Renal cortex interstitium (tissue), 11 donors: ENCODE results near the gene BRAP. TPM values are rescaled to one million over a fixed set of nuclear protein-coding genes. Genes with fewer than 3 reads are reported as not detected.
"Not testable (repeated sequence)": the region's sequence is repeated elsewhere in the genome, so short reads cannot be mapped to it uniquely, and the experiment has no call there.

Source experiments
- DNase-seq, 11 donors: peaks; one replicate each; pipeline ENCODE4 v3.0.0-alpha.2; 2013; ENCODE audit warnings: low read depth in 9 of 11, low spot score in 4 of 11; ENCODE audit errors: extremely low read depth in 1 of 11
- polyA plus RNA-seq, 3 donors: library from polyadenylated mRNA; unstranded; fragments of 120-200 nt; gene quantifications; one replicate each; pipeline ENCODE4 v1.2.1, GENCODE V29; 2013; ENCODE audit not compliant: insufficient read length in 3 of 3

Gene BRAP
- polyA plus RNA-seq, 3 donors = 19.0 to 20.5 (median 20.4) TPM

DNA sequence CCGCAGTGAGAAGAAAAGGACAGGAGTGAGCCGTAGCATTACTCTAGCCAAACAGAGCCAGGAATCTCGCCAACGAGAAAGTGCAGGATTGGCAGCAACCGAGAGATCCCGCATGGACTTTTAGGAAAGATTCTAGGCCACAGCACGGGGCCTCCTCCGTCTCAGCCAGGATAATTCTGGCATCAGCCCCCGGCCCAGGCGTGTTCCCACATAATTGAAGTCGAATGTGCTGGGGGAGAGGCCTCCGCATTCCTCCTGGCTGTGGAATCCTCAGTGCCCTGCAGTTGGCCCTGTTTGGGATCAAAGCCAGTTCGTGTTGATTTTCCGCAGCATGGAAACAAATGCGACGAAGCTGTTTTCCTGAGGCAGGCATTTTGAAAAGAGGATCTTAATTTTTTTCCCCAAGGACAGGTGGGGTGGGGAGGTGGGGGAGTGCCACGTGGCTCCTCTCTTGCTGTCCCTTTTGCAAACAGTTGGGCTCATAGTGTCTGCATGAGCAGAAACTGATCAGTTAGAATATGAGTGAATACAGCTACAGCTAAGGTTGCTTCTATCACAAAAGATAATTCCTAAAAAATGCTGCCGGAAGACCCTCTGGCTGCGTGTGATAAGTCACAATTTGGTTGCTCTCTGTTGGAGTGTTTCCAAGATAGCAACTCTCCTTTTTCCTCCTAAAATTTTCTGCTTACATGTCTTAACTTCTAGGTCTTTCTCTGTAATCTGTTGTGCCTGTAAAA is 49.4 kb downstream of the BRAP start:
- DNase-seq = peak in 7 of 11 donors; percentile 48 to 73 (median 58)

DNA sequence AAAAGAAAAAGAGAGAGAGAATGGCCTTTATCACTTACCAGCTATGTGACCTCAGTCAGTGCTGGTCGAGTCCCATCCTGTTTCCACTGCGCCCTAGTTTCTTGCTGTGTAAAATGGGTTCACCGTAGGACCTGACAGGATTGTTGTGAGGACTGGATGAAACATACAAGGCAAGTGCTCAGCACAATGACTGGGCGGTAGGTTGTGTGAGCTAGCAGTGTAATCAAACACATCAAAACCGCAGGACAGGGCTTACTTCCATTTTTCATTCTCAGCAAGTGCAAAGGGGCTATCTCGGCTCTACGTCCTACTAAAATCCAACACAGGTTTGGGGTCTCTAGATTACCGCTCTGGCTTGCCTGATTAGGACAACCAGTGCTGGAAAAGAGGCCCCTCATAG is 50.2 kb downstream of the BRAP start:
- DNase-seq = no peak

DNA sequence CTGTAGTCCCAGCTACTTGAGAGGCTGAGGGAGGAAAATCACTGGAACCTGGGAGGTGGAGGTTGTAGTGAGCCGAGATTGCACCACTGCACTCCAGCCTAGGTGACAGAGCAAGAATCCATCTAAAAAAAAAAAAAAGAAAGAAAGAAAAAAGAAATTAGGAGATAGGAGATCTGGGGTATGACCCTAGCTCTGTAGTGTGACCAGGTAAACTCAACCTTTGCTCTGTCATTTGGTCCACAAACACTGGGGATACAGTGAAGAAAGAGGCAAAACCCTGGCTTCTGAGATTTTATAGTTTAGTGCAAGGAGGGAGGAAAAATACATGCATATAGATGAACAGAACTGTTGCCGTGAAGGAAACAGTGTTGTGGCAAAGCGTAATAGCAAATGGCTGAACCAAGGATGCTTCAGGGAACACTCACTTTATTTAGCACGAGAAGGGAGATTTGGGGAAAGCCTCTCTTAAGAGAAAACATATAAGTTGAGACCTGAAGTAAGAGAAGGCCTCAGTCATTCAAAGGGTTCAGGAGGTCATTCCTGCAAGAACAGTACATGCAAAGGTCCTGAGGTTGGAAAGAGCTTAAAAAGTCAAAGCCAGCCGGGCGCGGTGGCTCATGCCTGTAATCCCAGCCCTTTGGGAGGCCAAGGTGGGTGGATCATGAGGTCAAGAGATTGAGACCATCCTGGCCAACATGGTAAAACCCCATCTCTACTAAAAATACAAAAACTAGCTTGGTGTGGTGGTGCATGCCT is 57.1 kb downstream of the BRAP start:
- DNase-seq = no peak

DNA sequence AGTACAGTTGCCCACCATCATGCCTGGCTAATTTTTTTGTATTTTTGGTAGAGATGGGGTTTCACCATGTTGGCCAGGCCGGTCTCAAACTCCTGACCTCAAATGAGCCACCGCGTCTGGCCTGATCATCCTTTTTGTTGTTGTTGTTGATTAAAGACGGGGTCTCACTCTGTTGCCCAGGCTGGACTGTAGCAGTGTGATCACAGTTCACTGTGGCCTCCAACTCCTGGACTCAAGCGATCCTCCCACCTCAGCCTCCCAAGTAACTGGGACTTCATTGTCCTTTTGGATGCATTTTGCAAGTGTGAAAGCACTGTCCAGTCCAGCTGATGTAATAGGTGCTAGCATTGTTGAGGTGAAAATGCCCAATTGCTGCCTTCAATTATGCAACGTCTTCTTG is 59.5 kb downstream of the BRAP start:
- DNase-seq = no peak

DNA sequence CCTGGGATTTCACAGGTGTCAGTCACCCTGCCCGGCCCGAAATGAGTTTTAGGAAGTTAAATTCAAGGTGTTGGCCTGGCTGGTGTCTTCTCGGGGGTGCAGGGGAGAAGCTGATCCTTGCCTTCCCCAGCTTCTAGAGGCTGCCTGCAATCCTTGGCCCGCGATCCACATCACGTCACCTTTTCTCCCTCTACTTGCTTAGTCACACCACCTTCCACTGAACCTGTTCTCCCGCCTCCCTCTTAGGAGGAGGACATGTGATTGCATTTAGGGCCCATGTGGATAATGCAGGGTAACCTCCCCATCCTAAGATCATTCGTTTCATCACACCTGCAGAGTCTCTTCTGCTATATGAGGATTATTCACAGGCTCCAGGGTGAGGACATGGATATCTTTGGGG is 61.2 kb downstream of the BRAP start:
- no peak for DNase-seq

DNA sequence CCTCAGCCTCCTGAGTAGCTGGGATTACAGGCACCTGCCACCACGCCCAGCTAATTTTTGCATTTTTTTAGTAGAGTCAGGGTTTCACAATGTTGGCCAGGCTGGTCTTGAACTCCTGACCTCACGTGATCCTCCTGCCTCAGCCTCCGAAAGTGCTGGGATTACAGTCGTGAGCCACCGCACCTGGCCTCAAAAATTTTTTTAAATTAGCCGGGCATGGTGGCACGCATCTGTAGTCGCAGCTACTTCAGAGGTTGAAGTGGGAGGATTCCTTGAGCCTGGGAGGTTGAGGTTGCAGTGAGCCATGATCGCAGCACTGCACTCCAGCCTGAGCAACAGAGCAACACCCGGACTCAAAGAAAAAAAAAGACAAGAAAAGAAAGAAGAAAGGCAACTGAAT is 67.9 kb downstream of the BRAP start:
- DNase-seq = not testable (repeated sequence)

DNA sequence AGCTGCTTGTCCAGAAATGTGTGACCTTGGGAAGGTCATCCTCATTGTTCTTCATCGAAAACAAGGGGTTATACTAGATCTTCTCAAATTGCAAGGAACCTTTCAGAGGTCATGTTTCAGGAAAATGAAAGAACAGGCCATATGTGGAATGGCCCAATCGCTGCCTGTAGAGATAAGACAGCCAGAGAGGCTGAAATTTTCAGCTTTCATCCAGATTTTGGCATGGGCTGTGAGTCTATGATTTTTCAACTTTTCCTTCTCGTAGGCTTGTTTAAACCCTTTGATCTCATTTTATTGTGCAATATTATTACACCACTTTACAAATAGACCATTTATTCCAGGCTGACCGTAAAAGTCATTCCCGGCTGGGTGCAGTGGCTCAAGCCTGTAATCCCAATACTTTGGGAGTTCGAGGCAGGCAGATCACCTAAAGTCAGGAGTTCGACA is 69.6 kb downstream of the BRAP start:
- DNase-seq = no peak

DNA sequence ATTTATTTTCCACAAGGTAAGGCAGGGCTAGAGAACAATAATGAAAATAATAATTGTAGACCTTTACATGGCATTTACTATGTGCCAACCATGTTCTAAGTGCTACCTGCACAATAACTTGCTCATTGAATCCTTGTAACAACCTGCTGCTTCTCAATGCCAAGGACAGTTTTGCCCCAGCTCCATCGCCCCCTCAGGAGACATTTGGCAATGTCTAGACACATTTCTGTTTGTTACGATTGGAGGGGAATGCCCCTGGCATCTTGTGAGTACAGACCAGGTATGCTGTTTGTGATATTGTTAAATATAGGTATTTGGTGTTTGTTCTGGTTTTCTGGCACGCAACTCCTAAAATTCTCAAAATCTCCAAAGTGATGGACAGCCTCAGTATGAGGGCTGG is 78.5 kb downstream of the BRAP start:
- DNase-seq = no peak

DNA sequence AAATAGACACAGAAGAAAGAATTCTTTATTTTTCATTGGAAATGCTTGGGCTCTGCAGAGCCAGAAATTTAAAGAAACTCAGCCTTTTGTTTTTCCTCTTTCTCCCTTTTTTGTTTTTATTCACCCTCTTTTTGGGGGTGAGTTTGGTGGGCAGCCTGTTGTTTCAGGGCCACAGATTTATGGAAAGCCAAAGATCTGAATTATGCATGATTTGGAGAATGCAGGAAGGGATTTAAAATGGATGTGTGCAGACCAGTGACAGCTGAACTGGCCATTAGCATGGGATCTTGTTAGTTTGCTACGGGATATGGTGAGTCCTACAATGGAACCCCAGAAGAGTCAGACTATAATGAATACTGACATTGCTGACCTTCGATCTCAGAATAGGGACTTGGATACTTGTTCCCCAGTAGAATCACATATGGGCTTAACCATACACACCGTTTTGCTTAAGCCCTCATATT is 79.0 kb downstream of the BRAP start:
- no peak for DNase-seq

DNA sequence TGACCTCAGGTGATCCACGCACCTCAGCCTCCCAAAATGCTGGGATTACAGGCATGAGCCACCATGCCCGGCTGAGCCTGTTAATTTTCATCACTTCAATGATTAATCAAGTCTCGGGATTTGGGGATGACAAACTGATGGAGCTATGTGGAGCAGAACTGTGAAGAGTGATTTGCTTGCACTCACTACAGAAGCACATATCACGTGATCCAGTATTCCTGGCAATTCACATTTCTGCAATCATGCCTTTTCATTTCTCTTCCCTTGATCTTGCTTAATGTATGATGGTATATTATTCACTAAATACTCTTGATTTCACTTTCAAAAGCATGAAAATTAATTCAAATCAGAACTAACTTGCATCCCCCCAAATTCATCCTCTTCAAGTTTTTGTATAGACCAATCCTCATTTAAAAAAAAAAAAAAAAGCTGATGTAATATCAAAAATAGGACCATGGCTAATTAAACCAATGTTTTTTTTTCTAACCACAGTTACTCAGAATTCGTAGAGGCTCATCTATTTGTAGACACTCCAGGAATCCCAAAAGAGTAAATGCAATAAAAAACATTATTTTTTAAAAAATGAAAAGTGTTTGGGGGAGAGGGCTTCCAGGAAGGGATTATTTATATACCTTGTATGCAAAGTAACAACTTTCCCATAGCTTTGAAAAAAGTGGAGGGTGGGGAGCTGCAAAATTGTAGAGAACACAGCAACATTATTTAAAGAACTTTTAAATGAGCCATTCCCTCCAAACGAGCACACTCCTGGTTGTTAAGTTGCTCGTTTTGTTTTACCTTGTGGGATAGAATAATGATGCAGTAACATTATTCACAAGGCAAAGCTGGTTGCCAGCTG is 79.6 kb downstream of the BRAP start:
- no peak for DNase-seq

DNA sequence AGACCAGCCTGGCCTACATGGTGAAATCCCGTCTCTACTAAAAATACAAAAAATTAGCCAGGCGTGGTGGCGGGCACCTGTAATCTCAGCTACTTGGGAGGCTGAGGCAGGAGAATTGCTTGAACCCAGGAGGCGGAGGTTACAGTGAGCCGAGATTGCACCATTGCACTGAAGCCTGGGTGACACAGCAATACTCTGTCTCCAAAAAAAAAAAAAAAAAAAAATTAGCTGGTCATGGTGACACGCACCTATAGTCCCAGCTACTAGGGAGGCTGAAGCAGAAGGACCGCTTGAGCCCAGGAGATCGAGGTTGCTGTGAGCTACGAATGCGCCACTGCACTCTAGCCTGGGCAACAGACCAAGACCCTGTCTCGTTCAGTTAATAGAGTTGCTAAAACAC is 82.9 kb downstream of the BRAP start:
- DNase-seq = not testable (repeated sequence)

DNA sequence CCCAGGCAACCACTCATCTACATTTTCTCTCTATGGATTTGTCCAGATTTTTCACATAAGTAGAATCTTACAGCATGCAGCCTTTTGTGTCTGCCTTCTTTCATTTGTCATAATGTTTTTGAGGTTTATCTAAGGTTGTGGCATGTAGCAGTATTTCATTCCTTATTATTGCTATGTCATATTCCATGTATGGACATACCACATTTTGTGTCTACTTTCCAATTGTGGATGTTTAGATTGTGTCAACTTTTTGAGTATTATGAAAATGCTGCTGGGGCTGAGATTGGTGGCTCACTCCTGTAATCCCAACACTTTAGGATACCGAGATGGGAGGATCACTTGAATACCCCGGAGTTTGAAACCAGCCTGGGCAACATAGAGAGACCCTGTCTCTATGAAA is 83.4 kb downstream of the BRAP start:
- DNase-seq = no peak

DNA sequence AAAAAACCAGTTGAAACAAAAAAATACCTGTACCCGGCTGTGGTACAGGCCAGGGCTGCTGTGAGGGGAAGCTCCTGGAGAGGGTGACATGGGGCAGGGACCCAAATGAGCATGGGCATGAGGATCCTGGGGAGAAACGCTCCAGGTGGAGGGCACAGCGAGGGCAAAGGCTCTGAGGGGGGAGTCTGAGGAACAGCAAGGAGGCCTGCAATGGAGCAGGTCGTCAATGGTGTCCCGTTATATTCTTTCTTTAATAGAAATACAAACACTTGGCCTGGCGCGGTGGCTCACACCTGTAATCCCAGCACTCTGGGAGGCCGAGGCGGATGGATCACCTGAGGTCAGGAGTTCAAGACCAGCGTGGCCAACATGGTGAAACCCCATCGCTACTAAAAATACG is 84.8 kb downstream of the BRAP start:
- DNase-seq = not testable (repeated sequence)

DNA sequence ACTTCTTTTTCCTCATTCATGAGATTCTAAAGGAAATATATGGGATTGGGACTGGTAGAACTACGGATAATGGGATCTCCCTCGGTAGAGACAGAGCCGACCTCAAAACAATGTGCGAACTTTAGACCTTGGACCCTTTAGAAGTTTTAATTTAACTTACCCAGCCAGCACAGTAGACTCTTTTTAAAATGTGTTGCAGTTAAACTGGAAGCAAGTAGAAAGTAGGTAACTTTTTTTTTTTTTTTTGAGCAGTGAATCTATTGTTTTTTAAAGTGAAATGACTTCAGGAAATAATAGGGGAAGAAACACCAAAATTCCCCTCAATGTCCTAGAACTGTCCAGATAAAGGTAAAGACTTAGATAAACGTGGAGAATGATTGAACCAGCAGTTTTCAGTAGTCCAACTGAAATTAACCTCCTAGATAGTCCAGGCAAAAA is 85.5 kb downstream of the BRAP start:
- peak in 5 of 11 donors; percentile 1 to 57 (median 21) for DNase-seq

DNA sequence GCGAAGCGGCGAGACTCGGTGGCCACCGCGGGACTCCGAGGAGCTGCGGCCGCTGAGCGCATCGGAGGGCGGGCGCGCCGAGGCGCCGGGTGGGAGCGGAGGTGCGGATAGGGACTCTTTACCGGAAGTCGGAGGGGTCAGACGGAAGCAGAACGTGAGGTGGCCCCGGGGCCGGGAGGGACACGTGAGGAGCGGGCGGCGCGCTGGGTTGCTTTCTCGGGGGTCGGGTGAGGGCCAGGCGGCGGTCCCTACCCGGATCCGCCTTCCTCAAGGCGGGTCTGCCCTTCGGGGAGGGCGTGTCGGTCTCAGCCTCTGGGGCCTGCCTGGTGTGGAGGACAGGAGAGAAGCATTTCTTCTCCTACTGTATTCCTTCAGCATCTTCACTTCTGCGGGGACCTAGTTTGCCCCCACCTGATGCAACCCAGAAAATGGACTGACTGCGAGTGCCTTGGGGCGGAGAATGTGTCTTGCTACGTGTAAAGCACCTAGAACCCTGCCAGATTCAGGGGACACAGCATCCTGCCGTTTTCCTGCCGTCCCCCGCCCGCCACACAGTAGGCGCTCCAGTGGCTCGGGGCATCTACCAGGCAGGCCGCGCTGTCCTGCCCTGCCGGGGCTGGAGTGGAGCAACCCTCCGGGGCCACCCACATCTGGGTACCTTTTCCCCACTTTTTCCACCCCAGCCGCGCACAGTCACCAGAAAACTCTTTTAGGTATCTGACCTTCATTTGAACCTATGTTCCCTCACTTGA is 86.1 kb downstream of the BRAP start:
- peak; percentile 73 to 90 (median 87) for DNase-seq

DNA sequence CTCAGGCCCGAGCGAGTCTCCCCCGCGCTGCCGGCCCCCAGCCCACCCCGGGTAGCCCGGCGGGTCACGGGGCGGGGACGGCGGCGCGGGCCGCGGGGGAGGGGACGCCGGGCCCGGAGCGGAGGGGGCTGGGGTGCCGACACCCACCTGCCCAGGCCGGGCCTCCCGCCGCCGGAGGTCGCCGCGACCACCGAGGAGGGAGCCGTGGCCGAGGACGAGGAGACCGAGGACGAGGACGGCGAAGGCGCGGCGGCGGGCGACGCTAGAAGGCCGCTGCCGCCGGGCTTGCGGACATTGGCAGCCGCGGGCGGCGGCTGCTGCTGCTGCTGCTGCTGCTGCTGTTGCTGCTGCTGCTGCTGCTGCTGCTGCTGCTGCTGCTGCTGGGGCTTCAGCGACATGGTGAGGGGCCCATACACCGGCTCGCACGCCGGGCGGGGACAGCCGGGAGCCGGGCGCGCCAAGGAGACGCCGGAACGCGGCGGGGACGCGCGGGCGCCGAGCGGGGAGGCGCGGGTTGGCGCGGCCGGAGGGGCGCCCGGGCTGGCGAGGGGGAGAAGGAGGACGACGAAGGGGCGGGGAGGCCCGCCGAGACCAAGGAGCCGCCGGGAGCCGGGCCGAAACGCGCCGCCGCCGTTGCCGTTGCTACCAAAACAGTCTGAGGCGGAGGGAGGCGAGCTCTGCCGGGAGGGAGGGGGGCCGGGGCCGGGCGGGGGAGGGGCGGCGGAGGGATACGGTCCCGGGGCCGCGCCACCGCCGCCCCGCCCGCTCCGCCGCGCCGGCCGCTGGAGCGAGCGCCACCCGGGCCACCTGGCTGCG is 86.9 kb downstream of the BRAP start, which contains the start of gene ATXN2:
Gene ATXN2 (minus strand): TSS at position 679 of the 816 bp plus-strand sequence. CDS start 281 bp downstream, at position 398.
- DNase-seq = peak in 7 of 11 donors; percentile 1 to 64 (median 48)

DNA sequence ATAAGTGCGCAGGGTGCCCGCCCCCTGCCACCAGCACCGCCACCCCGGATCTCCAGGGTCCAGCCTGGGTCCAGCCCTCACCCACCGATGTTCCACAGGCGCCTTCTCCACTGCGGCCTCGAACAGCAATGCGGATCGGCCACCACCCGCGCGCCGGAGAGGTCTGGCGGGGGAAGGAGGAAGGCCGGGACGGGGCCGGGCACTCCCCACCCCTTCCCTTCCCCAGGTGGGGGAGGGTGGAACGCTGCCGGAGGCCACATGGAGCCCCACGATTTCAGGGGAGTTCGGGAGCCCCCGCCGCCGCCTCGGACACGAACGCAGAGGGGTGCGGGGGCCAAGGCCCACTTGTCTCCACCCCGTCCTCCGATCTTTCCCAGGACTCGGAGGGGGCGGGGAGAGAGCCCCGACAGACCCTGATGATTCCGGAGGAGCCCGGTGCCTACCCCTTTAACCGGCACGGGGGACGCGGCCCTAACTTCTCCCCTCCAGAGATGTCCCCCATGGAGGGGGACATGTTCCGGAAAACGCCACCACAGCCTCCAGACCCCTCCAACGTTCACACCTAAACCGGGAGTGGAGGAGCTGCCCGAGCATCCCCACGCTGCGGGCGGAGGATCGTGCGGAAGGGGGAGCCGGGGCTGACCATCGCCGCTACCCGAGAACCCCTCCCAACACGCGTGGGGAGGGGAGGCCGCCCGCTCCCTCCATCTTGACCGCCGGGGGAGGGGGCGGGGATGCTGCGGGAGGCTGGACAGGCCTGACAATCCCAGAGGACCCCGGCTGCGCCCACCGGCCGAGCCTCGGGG is 87.7 kb downstream of the BRAP start:
- DNase-seq = peak; percentile 19 to 51 (median 31)
